Left colon (tissue), 2 donors: ENCODE data around the gene LIF. TPM values are rescaled to one million over a fixed set of nuclear protein-coding genes. Genes with fewer than 3 reads are reported as not detected.

Experiments used
- ATAC-seq: fragments of 200-7000 bp; cut with Tn5 transposase; one replicate; pipeline ENCODE4 v1.9.1; 2020; ENCODE audit warnings: mild to moderate bottlenecking, moderate library complexity
- DNase-seq, 2 donors: peaks; one replicate each; pipeline ENCODE4 v3.0.0-alpha.2; 2020
- intact Hi-C, 2 donors: fragments of 100-400 bp; cut with DNase I in 1 of 2; cut with micrococcal nuclease in 1 of 2; formaldehyde crosslinking; loops; one replicate each; pipeline versions ENCODE4 v1.11.2 to v1.14.0; 2022; cut with DNase I, micrococcal nuclease
- total RNA-seq, 2 donors: library from RNA; stranded (reverse); fragmentation: NEBNext Ultra II Directional; extraction: Animal tissue kit (Norgen Biotek cat#: 25700); gene quantifications; one replicate each; pipeline ENCODE4 v1.2.1, GENCODE V29; 2021
- donor health status: DM: no; HTN: no; CAD: no.
- donor health status: DM: yes; HTN: yes; CAD: no.

Gene LIF
- total RNA-seq, 2 donors from 2014 or later = 8.2 to 11.7 TPM

- ATAC-seq = no peak
- intact Hi-C loops = loop anchor here in 1 of 2 donors (2.0 kb wide), 1 partner anchor 102 kb away; no protein-coding TSS in a partner anchor
These were observed 39.8 kb upstream of the LIF start for GRCh38 chr22:30286331-30286730.

GRCh38 chr22:30285846-30286200 is 39.3 kb upstream of the LIF start:
- DNase-seq = no peak
- intact Hi-C loops = loop anchor here in 1 of 2 donors (2.0 kb wide), 1 partner anchor 103 kb away; no protein-coding TSS in a partner anchor
- ATAC-seq = no peak

More at GRCh38 chr22:30286331-30286730, 39.8 kb upstream of the LIF start:
- no peak for DNase-seq

GRCh38 chr22:30285176-30285845 is 38.8 kb upstream of the LIF start:
- intact Hi-C loops = no loop called here
- no peak for ATAC-seq
- DNase-seq = no peak

- intact Hi-C loops = no loop called here
- no peak for DNase-seq
- no peak for ATAC-seq
These were observed 38.1 kb upstream of the LIF start for GRCh38 chr22:30284666-30285065.

- ATAC-seq (no peak), DNase-seq (no peak)
- intact Hi-C loops = no loop called here
These were observed 37.6 kb upstream of the LIF start for GRCh38 chr22:30284172-30284571.

- intact Hi-C loops = no loop called here
- DNase-seq (no peak), ATAC-seq (no peak)
These were observed 36.8 kb upstream of the LIF start for GRCh38 chr22:30283342-30283741.

GRCh38 chr22:30282616-30283046 is 36.1 kb upstream of the LIF start:
- DNase-seq (no peak), ATAC-seq (no peak)
- intact Hi-C loops = no loop called here

- ATAC-seq = no peak
- DNase-seq = no peak
- intact Hi-C loops = no loop called here
These were observed 33.9 kb upstream of the LIF start for GRCh38 chr22:30280505-30280904.

GRCh38 chr22:30279932-30280331 is 33.4 kb upstream of the LIF start:
- DNase-seq (no peak), ATAC-seq (no peak)
- intact Hi-C loops = no loop called here

GRCh38 chr22:30279046-30279788 is 32.7 kb upstream of the LIF start:
- intact Hi-C loops = no loop called here
- ATAC-seq = no peak

GRCh38 chr22:30277547-30278344 is 31.2 kb upstream of the LIF start:
- DNase-seq (peak in 1 of 2 donors; percentile 43), ATAC-seq (peak; percentile 83)
- intact Hi-C loops = no loop called here

More at GRCh38 chr22:30279046-30279788, 32.7 kb upstream of the LIF start:
- DNase-seq = no peak

GRCh38 chr22:30276039-30276438 is 29.5 kb upstream of the LIF start:
- ATAC-seq = no peak
- no peak for DNase-seq
- intact Hi-C loops = no loop called here

GRCh38 chr22:30275625-30276024 is 29.1 kb upstream of the LIF start:
- intact Hi-C loops = no loop called here
- no peak for DNase-seq
- peak; percentile 43 for ATAC-seq

- DNase-seq (no peak), ATAC-seq (no peak)
- intact Hi-C loops = no loop called here
These were observed 27.9 kb upstream of the LIF start for GRCh38 chr22:30274437-30274812.

- no peak for ATAC-seq
- intact Hi-C loops = no loop called here
- no peak for DNase-seq
These were observed 27.3 kb upstream of the LIF start for GRCh38 chr22:30273711-30274436.

GRCh38 chr22:30272781-30273601 is 26.4 kb upstream of the LIF start:
- intact Hi-C loops = no loop called here
- DNase-seq = no peak
- ATAC-seq = no peak

- DNase-seq (peak; percentile 36 to 74), ATAC-seq (peak; percentile 20)
- intact Hi-C loops = no loop called here
These were observed 24.3 kb upstream of the LIF start for GRCh38 chr22:30270832-30271231.

- ATAC-seq = no peak
- intact Hi-C loops = no loop called here
- no peak for DNase-seq
These were observed 21.8 kb upstream of the LIF start for GRCh38 chr22:30268331-30268730.
